Activated CD4-positive, alpha-beta T cell treated with anti-CD3 and anti-CD28 coated beads, Interleukin-2, amount 10 ng/mL, durations not matched to agents 7 days and 5 days (primary cell): ENCODE data around the gene PGPEP1. TPM values are rescaled to one million over a fixed set of nuclear protein-coding genes. Genes with fewer than 3 reads are reported as not detected.
"Not testable (repeated sequence)": the region's sequence is repeated elsewhere in the genome, so short reads cannot be mapped to it uniquely, and the experiment has no call there.

Experiments used
- CTCF ChIA-PET: fragments of 350-600 bp; sonication (Branson Sonifier 250); formaldehyde crosslinking; loops from one replicate; lab custom pipeline; 2021; ENCODE audit warnings: antibody characterized with exemption; lab: Charles Lee
- POLR2A ChIA-PET: fragments of 350-600 bp; sonication (Branson Sonifier 250); formaldehyde crosslinking; loops from one replicate; lab custom pipeline; 2021; ENCODE audit warnings: antibody characterized with exemption; lab: Charles Lee
- DNase-seq: peaks from one replicate; pipeline ENCODE4 v3.0.0-alpha.2; 2020
- H3K27ac Mint-ChIP-seq: one replicate; pipeline ENCODE4 v1.8.0; 2021; ENCODE audit warnings: mild to moderate bottlenecking, moderate library complexity, mixed read lengths
- H3K27me3 Mint-ChIP-seq: one replicate; pipeline ENCODE4 v1.8.0; 2021; ENCODE audit warnings: mixed read lengths
- H3K36me3 Mint-ChIP-seq: one replicate; pipeline ENCODE4 v1.8.0; 2021; ENCODE audit warnings: low read depth, mixed read lengths
- H3K4me1 Mint-ChIP-seq: one replicate; pipeline ENCODE4 v1.8.0; 2021; ENCODE audit warnings: mixed read lengths
- H3K4me3 Mint-ChIP-seq: one replicate; pipeline ENCODE4 v1.8.0; 2021; ENCODE audit warnings: mild to moderate bottlenecking, moderate library complexity, mixed read lengths
- H3K9me3 Mint-ChIP-seq: one replicate; pipeline ENCODE4 v1.8.0; 2021; ENCODE audit warnings: mixed read lengths
- total RNA-seq, 2 experiments: library from RNA; stranded (reverse); gene quantifications; one replicate each; pipeline ENCODE4 v1.2.3, GENCODE V29; 2021

The PGPEP1 gene
- total RNA-seq, 2 experiments from 2014 or later = 24.1 to 24.8 TPM

DNA sequence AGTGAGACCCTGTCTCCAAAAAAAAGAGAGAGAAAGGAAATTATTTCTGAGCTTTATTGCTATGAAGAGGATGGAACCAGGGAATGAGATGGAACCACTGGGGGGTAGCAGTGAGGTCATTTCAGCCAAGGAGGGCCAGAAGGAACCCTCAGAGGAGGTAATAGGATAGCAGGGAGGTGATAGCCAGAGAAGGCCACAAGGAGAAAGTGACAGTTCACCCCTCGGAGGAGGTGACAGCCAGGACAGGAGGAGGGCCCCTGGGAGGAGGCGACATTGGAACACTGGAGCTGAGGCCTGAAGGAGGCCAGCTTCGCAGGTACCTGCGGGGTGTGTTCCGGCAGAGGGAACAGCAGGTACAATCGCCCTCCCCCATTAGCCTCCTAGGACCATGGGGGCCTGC, 675 bp upstream of the PGPEP1 start:
- peaks cover 22% of the 10 kb centered on the region for H3K4me1 Mint-ChIP-seq
- POLR2A ChIA-PET = interaction anchor here (0.6 to 0.9 kb wide), 2 partner anchors 55 to 58 kb away, joined by 3 read pairs; partner anchors contain the start of gene JUND

DNA sequence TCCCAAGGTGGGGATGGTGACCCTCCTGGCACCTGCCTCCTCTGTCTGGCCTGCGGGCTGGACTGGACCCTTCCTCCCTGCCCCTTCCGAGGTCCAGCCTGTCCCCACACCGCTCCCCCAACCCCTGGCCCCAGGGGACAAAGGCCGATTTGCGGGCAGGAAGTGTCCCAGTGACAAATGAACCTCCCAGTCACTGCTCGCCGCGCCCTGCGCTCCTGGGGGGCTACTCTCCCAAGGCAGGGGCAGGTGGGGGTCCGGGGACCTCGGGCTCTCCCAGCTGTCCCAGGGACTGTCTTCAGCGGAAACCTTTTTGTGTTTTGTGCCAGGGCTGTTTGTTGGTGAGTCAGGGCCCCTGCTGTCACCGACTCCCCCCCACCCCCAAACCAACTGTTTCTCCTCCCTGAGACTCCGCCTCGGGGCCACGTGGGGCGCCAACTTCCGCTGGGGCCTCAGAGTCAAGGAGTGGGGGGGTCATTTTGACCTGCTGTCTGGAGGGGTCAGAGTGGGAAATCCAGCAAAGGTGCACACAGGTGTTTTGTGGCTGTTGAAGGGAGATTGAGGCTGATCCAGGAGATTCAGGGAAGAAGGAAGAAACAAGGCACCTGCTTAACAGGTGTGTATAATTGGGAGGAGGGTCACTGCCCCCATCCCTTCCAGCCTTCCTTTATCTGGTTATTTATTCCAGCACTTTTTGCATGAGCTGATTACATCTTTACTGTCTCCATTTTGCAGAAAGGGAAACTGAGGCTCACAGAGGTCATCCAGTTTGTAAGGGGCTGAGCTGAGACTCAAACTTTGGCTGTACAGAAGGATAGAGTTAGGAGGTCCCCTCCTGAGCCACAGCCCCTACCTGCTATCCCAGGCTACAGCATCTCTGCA, 831 bp downstream of the PGPEP1 start:
- Mint-ChIP-seq H3K27ac (peak overlapping the region; percentile 81), H3K4me1 (peaks cover 27% of the 10 kb centered on the region), H3K36me3 (peaks cover 7% of the 10 kb centered on the region), H3K9me3 (no peaks in the 10 kb centered on the region), H3K27me3 (no peaks in the 10 kb centered on the region), H3K4me3 (peak overlapping the region; percentile 82)
- ChIA-PET CTCF (interaction anchor here (0.6 to 2.9 kb wide), 7 partner anchors 13 to 131 kb away, joined by 3 to 14 read pairs (median 4); partner anchors contain the start of gene SSBP4), POLR2A (no interaction called here)
- DNase-seq = peak; percentile 60

More for the DNA sequence above, 675 bp upstream of the PGPEP1 start:
- peak overlapping the region; percentile 80 for H3K27ac Mint-ChIP-seq
- no peak for DNase-seq
- H3K36me3 Mint-ChIP-seq = peaks cover 5% of the 10 kb centered on the region
- no peaks in the 10 kb centered on the region for H3K9me3 Mint-ChIP-seq
- CTCF ChIA-PET = interaction anchor here (0.6 to 3.1 kb wide), 5 partner anchors 11 to 121 kb away, joined by 4 to 25 read pairs (median 7); no protein-coding TSS in a partner anchor
- no peaks in the 10 kb centered on the region for H3K27me3 Mint-ChIP-seq
- H3K4me3 Mint-ChIP-seq = peak overlapping the region; percentile 82

DNA sequence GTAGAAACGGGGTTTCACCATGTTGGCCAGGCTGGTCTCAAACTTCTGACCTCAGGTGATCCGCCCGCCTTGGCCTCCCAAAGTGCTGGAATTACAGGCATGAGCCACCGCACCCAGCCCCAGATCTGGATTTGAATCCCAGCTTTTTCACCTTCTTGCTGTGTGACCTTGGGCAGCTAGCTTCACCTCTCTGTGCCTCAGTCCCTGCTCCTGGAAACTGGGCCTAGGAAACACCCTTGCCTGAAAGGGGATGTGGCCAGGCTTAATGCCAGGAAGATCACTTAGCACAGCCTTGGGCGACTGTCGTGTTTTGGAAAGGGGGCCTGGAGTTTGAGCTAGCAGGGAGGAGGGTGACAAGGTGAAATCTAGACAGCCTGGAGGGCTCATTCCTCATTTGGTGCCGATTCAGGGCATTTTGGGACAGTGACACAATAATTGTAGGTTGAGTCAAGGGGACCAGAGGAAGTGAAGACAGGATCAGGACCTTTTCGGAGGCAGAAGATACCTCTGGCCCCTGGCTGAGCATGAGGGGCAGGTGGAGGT, 1.8 kb downstream of the PGPEP1 start:
- ChIA-PET POLR2A (interaction anchor here (0.6 kb wide), 1 partner anchor 63 kb away, joined by 5 read pairs; no protein-coding TSS in a partner anchor), CTCF (interaction anchor here (0.6 to 2.9 kb wide), 8 partner anchors 9 to 132 kb away, joined by 3 to 14 read pairs (median 4); partner anchors contain the start of gene SSBP4)
- no peak for DNase-seq
- Mint-ChIP-seq H3K4me3 (peak overlapping the region; percentile 82), H3K4me1 (peaks cover 29% of the 10 kb centered on the region), H3K27me3 (no peaks in the 10 kb centered on the region), H3K36me3 (peaks cover 7% of the 10 kb centered on the region), H3K27ac (peak overlapping the region; percentile 20), H3K9me3 (no peaks in the 10 kb centered on the region)

DNA sequence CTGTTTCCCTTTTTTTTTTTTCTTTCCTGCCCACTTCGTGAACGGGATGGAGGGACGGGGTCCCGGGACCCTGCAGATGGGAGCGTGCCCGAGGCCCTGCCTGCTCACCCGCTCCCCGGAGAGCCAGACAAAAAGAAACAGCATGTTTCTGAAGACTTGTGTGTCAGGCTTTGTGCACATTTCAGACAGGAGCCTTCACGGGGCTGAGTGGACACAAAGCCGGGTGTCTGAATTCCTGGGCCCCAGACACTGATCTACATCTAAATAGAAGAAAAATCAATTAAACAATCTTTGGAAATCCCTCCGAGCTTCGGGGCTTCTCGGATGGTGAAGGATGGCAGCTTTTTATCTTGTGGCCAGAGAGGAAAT, 4.2 kb downstream of the PGPEP1 start:
- Mint-ChIP-seq H3K36me3 (peaks cover 7% of the 10 kb centered on the region), H3K27ac (no peak overlapping the region), H3K9me3 (no peaks in the 10 kb centered on the region), H3K4me1 (peaks cover 26% of the 10 kb centered on the region), H3K4me3 (no peak overlapping the region), H3K27me3 (no peaks in the 10 kb centered on the region)
- ChIA-PET POLR2A (no interaction called here), CTCF (interaction anchor here (0.6 kb wide), 1 partner anchor 449 kb away, joined by 6 read pairs; no protein-coding TSS in a partner anchor)
- no peak for DNase-seq

DNA sequence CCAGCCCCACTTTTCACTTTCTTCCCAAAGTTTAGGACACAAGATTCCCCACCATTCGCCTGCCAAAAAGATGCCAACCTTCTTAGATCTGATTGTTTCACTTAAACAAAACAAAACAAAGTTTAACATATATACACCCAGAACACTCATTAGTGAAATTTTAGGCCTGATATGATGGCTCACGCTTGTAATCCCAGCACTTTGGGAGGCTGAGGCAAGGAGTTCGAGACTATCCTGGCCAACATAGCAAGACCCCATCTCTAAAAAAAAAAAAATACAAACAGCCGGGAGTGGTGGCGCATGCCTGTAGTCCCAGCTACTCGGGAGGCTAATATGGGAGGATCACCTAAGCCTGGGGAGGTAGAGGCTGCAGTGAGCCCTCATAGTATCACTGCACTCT, 4.9 kb downstream of the PGPEP1 start:
- no peak for DNase-seq
- H3K4me1 Mint-ChIP-seq = peaks cover 20% of the 10 kb centered on the region
- ChIA-PET POLR2A (no interaction called here), CTCF (no interaction called here)
- peaks cover 9% of the 10 kb centered on the region for H3K36me3 Mint-ChIP-seq
- no peak overlapping the region for H3K27ac Mint-ChIP-seq
- H3K4me3 Mint-ChIP-seq = no peak overlapping the region
- no peaks in the 10 kb centered on the region for H3K27me3 Mint-ChIP-seq
- H3K9me3 Mint-ChIP-seq = no peaks in the 10 kb centered on the region

DNA sequence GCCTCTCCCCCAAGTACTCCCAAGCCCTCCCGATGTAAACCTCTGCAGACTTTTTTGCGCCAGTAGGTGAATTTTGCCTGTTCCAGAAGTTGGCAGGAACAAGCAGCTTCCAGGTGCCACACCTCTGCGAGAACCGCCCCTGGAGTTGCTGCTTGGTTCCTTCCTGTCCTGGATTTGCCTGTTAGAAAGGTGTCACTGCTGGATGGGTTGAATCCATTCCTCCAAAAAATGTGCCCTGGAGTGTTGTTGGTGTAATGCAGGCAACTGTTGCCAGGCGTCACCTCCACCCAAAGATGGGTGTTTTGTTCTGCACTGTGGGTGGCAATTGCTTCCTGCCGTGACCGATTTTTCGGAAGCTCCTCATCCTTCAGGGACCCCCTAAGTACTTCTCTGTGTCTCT, 5.7 kb downstream of the PGPEP1 start:
- CTCF ChIA-PET = interaction anchor here (1.6 kb wide), 1 partner anchor 14 kb away, joined by 6 read pairs; no protein-coding TSS in a partner anchor

DNA sequence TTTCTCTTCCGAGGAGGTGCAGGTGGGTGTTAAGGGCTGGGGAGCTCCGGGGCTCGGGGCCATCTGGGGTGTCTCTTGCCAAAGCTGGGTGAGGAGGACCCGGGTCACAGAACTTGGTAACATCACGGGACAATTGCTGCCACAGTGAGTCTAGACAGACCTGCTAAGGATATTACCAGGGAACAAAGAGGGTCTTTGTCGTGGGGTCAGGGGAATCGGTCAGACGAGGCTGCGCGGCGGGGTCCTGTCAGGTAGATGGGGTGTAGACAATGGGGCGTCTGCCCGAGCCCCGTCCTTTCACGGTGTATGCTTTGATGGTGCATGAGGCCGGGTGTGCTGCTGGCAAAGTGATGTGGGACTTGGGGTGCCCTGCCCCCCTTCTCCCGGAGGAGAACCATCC, 7.8 kb downstream of the PGPEP1 start:
- POLR2A ChIA-PET = no interaction called here
- CTCF ChIA-PET = no interaction called here
- Mint-ChIP-seq H3K9me3 (no peaks in the 10 kb centered on the region), H3K27ac (no peak overlapping the region), H3K4me1 (peaks cover 8% of the 10 kb centered on the region), H3K27me3 (no peaks in the 10 kb centered on the region), H3K36me3 (peaks cover 10% of the 10 kb centered on the region), H3K4me3 (no peak overlapping the region)
- no peak for DNase-seq

More for the DNA sequence above, 5.7 kb downstream of the PGPEP1 start:
- Mint-ChIP-seq H3K9me3 (no peaks in the 10 kb centered on the region), H3K36me3 (peaks cover 12% of the 10 kb centered on the region), H3K4me1 (peaks cover 20% of the 10 kb centered on the region), H3K27me3 (no peaks in the 10 kb centered on the region), H3K27ac (no peak overlapping the region), H3K4me3 (no peak overlapping the region)
- POLR2A ChIA-PET = no interaction called here
- no peak for DNase-seq

DNA sequence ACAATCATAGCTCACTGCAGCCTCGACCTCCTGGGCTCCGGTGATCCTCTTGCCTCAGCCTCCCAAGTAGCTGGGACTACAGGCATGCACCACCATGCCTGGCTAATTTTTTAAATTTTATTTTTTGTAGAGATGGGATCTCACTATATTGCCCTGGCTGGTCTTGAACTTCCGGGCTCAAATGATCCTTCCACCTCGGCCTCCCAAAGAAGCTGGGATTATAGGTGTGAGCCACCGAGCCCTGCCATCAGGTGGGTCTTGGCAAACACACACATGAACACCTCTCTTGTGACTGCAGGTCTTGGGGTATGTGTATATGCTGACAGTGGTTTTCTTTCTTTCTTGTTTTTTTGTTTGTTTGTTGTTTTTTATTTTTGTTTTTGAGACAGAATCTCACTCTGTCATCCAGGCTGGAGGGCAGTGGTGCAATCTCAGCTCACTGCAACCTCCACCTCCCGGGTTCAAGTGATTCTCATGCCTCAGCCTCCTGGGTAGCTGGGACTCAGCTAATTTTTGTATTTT, 8.5 kb downstream of the PGPEP1 start:
- H3K4me3 Mint-ChIP-seq, H3K27me3 Mint-ChIP-seq, H3K27ac Mint-ChIP-seq, H3K9me3 Mint-ChIP-seq, H3K36me3 Mint-ChIP-seq, H3K4me1 Mint-ChIP-seq, DNase-seq: not testable (repeated sequence)
- ChIA-PET POLR2A (interaction anchor here (0.6 kb wide), 1 partner anchor 79 kb away, joined by 6 read pairs; no protein-coding TSS in a partner anchor), CTCF (interaction anchor here (1.3 kb wide), 1 partner anchor 69 kb away, joined by 3 read pairs; no protein-coding TSS in a partner anchor)

DNA sequence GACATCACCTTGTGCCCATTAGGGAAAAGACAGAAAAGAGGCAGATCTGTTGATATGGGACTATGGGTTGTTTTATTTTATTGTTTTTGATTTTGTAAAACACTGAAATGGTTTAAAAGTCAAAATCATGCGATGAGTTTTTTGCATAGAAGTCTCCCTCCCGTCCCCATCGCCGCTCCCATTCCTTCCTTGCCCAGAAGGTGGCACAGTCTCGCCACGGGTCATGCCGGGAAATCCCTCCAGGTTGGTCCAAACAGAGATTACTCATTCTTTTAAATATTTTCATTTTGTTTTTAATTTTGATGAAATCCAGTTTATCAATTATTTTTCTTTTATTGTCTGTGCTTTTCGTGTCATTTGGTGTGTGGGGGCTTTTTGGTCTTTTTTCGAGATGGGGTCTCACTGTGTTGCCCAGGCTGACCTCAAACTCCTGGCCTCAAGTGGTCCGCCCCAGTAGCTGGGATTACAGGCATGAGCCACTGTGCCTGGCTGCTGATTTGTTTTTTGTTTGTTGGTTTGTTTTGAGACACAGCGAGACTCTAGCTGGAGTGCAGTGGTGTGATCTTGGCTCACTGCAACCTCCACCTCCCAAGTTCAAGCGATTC, 9.2 kb downstream of the PGPEP1 start:
- Mint-ChIP-seq H3K27ac (no peak overlapping the region), H3K36me3 (peaks cover 7% of the 10 kb centered on the region), H3K9me3 (no peaks in the 10 kb centered on the region), H3K27me3 (no peaks in the 10 kb centered on the region), H3K4me1 (peaks cover 8% of the 10 kb centered on the region), H3K4me3 (no peak overlapping the region)
- CTCF ChIA-PET = interaction anchor here (0.7 to 1.3 kb wide), 3 partner anchors 10 to 70 kb away, joined by 3 to 9 read pairs (median 3); no protein-coding TSS in a partner anchor
- DNase-seq = peak; percentile 32
- POLR2A ChIA-PET = interaction anchor here (0.6 kb wide), 2 partner anchors 71 to 80 kb away, joined by 3 to 6 read pairs; no protein-coding TSS in a partner anchor

DNA sequence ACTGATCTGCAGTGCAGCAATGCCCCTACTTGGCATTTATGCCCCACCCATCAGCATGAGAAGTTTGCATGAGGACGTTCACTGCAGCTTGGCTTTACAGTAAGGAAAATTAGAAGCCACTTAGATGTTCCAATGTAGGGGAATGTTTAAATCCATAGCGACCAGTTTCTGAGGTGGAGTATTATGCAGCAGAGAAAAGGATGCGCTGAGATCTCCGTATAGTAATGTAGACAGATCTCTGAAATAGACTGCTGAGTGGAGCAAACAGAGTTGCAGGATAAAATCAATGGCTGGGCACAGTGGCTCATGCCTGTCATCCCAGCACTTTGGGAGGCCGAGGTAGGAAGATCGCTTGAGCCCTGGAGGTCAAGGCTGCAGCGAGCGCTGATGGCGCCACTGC, 10.1 kb downstream of the PGPEP1 start:
- Mint-ChIP-seq H3K27me3 (no peaks in the 10 kb centered on the region), H3K4me3 (no peak overlapping the region), H3K27ac (no peak overlapping the region), H3K36me3 (peaks cover 5% of the 10 kb centered on the region), H3K4me1 (peaks cover 8% of the 10 kb centered on the region), H3K9me3 (no peaks in the 10 kb centered on the region)
- CTCF ChIA-PET = interaction anchor here (0.7 to 1.0 kb wide), 4 partner anchors 9 to 72 kb away, joined by 3 to 9 read pairs (median 4); no protein-coding TSS in a partner anchor
- no peak for DNase-seq
- POLR2A ChIA-PET = no interaction called here

DNA sequence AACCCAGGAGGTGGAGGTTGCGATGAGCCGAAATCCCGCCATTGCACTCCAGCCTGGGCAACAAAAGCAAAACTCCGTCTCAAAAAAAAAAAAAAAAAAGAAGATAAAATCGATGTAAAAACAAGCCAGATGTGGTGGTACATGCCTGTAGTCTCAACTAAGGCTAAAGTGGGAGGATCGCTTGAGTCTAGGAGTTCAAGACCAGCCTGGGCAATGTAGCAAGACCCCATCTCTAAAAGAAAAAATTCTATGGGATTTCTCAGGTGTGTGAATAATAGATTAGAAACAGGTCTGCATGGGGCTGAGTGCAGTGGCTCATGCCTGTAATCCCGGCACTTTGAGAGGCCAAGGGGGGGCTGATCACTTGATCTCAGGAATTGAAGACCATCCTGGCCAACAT, 11.1 kb downstream of the PGPEP1 start:
- no peak overlapping the region for H3K4me3 Mint-ChIP-seq
- CTCF ChIA-PET = interaction anchor here (0.9 kb wide), 1 partner anchor 73 kb away, joined by 4 read pairs; no protein-coding TSS in a partner anchor
- POLR2A ChIA-PET = no interaction called here
- H3K27ac Mint-ChIP-seq = no peak overlapping the region
- H3K4me1 Mint-ChIP-seq = peaks cover 1% of the 10 kb centered on the region
- H3K27me3 Mint-ChIP-seq = no peaks in the 10 kb centered on the region
- peaks cover 9% of the 10 kb centered on the region for H3K36me3 Mint-ChIP-seq
- no peaks in the 10 kb centered on the region for H3K9me3 Mint-ChIP-seq
- DNase-seq = no peak

DNA sequence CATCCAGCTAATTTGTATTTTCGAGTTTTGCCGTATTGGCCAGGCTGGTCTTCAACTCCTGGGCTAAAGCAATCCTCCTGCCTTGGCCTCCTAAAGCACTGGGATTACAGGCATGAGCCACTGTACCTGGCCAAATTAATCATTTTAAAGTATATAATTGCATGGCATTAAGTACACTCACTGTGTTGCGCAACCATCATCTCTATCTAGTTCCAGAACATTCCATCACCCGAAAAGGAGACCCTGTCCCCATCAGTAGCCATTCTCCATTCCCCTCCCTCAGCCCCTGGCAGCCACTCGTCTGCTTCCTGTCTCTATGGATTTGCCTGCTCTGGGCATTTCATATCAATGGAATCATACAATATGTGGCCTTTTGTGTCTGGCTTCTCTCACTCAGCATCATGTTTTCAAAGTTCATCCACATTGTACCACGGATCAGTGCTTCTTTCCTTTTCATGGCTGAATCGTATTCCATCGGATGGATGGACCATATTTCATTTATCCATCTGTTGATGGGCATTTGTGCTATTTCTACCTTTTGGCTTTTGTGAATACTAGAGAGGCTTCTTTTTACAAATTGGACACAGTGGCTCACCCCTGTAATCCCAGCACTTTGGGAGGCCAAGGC, 13.1 kb downstream of the PGPEP1 start:
- no peak for DNase-seq
- Mint-ChIP-seq H3K36me3 (peaks cover 23% of the 10 kb centered on the region), H3K27ac (no peak overlapping the region), H3K27me3 (no peaks in the 10 kb centered on the region), H3K4me1 (no peaks in the 10 kb centered on the region), H3K9me3 (no peaks in the 10 kb centered on the region), H3K4me3 (no peak overlapping the region)
- ChIA-PET CTCF (interaction anchor here (1.2 kb wide), 1 partner anchor 74 kb away, joined by 5 read pairs; no protein-coding TSS in a partner anchor), POLR2A (no interaction called here)
